Osteocyte (in vitro differentiated cells): ENCODE measurements around the gene DUSP5. TPM values are rescaled to one million over a fixed set of nuclear protein-coding genes. Genes with fewer than 3 reads are reported as not detected.
A peak's percentile ranks its signal among the peaks of the same experiment; 100 is the strongest.

ENCODE experiments used
- DNase-seq: peaks from one replicate; pipeline ENCODE4 v3.0.0; 2021; ENCODE audit warnings: mixed read lengths; ENCODE audit not compliant: unreplicated experiment; ENCODE audit errors: extremely low spot score
- H3K27ac Mint-ChIP-seq: one replicate; pipeline ENCODE4 v1.8.0; 2021; ENCODE audit warnings: mild to moderate bottlenecking, mixed read lengths; ENCODE audit not compliant: unreplicated experiment
- H3K27me3 Mint-ChIP-seq: one replicate; pipeline ENCODE4 v1.8.0; 2021; ENCODE audit warnings: mixed read lengths; ENCODE audit not compliant: unreplicated experiment
- H3K36me3 Mint-ChIP-seq: one replicate; pipeline ENCODE4 v1.8.0; 2021; ENCODE audit warnings: mixed read lengths; ENCODE audit not compliant: unreplicated experiment
- H3K4me1 Mint-ChIP-seq: one replicate; pipeline ENCODE4 v1.8.0; 2021; ENCODE audit warnings: mixed read lengths; ENCODE audit not compliant: unreplicated experiment
- H3K4me3 Mint-ChIP-seq: one replicate; pipeline ENCODE4 v1.8.0; 2021; ENCODE audit warnings: mild to moderate bottlenecking, moderate library complexity, mixed read lengths; ENCODE audit not compliant: unreplicated experiment
- H3K9me3 Mint-ChIP-seq: one replicate; pipeline ENCODE4 v1.8.0; 2021; ENCODE audit warnings: mixed read lengths; ENCODE audit not compliant: unreplicated experiment
- CTCF ChIP-seq: fragments of 200-600 bp; sonication (generic); IDR thresholded peaks from 2 replicates; pipeline ENCODE4 v1.5.0; 2021; ENCODE audit warnings: antibody characterized with exemption, mild to moderate bottlenecking, moderate library complexity
- total RNA-seq: library from RNA; stranded (reverse); gene quantifications from 2 replicates; pipeline ENCODE4 v1.2.1, GENCODE V29; 2021

The DUSP5 gene
- total RNA-seq, 1 donor from 2014 or later = 16.1 TPM

- no peaks in the 10 kb centered on the region for H3K9me3 Mint-ChIP-seq
- H3K4me1 Mint-ChIP-seq = peaks cover 68% of the 10 kb centered on the region
- TF ChIP-seq CTCF = peak; percentile 22
- H3K36me3 Mint-ChIP-seq = peaks cover 3% of the 10 kb centered on the region
- H3K27ac Mint-ChIP-seq = peak overlapping the region; percentile 88
- H3K27me3 Mint-ChIP-seq = no peaks in the 10 kb centered on the region
- peak overlapping the region; percentile 89 for H3K4me3 Mint-ChIP-seq
- DNase-seq = peak; percentile 87
These were observed 627 bp downstream of the DUSP5 start for GRCh38 chr10:110498087-110498981.

DNA sequence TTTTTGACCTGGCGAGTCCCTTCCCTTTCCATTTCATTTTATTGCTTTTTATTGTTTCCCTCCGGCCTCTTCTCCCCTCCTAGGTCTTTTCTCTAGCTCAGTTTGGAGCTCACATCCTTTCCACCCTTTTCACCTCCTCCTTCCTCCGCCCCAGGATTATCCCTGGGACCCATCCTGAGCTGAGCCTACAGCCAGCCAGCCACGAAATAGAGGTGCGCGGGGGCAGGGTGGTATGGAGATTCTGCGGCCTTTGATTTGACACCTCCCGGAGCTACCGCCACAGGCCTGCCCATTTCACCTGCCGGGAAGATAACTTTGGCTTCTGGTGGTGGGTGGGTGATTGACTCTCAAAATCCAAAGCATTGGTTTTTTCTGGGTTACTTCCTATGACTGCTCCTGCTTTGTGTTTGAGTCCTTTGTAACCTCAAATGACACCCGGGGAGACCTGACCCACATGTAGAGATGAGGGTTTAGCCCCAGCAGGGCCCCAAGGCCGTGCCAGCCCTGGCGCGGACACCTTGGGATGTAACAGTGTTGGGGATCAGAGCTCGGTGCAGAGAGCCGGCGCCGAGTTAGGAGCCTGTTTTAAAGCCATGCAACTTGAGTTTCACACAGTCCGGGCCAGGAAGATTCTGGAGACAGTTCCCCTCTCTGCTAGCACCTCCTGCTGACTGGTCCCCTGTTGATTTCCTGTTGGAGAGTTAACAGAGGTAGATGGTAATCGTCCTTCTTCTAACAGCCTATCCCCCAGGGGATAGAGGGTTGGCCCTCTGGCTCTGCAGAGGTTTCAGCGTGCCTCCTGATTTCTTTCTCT is 1.5 kb downstream of the DUSP5 start:
- Mint-ChIP-seq H3K27ac (peak overlapping the region; percentile 88), H3K4me1 (peaks cover 74% of the 10 kb centered on the region), H3K27me3 (no peaks in the 10 kb centered on the region), H3K9me3 (no peaks in the 10 kb centered on the region), H3K4me3 (peak overlapping the region; percentile 89), H3K36me3 (peaks cover 3% of the 10 kb centered on the region)
- peak; percentile 48 for TF ChIP-seq CTCF
- no peak for DNase-seq

GRCh38 chr10:110499796-110500514 is 2.2 kb downstream of the DUSP5 start:
- H3K9me3 Mint-ChIP-seq = no peaks in the 10 kb centered on the region
- peaks cover 3% of the 10 kb centered on the region for H3K36me3 Mint-ChIP-seq
- no peak for DNase-seq
- no peaks in the 10 kb centered on the region for H3K27me3 Mint-ChIP-seq
- TF ChIP-seq CTCF = no peak
- peak overlapping the region; percentile 88 for H3K27ac Mint-ChIP-seq
- H3K4me1 Mint-ChIP-seq = peaks cover 78% of the 10 kb centered on the region
- H3K4me3 Mint-ChIP-seq = peak overlapping the region; percentile 89

DNA sequence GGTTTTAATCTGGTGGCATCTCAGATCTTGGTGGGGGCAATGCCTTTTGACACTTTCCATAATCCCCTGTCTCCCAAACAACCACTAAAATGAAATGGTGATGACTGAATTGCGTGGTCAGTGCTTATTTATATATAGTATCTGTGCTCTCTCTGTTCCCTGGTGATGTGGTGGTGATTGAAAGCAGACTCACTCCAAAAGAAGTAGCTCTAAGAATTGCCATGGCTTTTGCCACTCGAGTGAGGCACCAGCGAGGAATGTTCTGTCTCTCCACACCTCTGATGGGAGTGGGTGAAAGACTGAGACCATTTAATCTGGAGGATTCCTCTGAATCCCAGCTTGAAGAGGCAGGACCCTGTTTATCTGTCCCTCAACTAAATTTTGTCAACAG is 2.8 kb downstream of the DUSP5 start:
- DNase-seq = no peak
- no peaks in the 10 kb centered on the region for H3K9me3 Mint-ChIP-seq
- H3K4me1 Mint-ChIP-seq = peaks cover 76% of the 10 kb centered on the region
- H3K36me3 Mint-ChIP-seq = peaks cover 3% of the 10 kb centered on the region
- no peak for TF ChIP-seq CTCF
- H3K4me3 Mint-ChIP-seq = peak overlapping the region; percentile 89
- peak overlapping the region; percentile 88 for H3K27ac Mint-ChIP-seq
- no peaks in the 10 kb centered on the region for H3K27me3 Mint-ChIP-seq
